HEK293 (cell line): ENCODE data around the gene SSTR3.

Experiments used
- CTCF ChIP-seq: fragments of 450-650 bp; formaldehyde crosslinking; IDR thresholded peaks from 2 replicates; pipeline ENCODE4 v1.5.1; 2016; ENCODE audit warnings: missing biosample characterization, missing genetic modification characterization
- PBX3 ChIP-seq: sonication (generic); formaldehyde crosslinking; IDR thresholded peaks from 2 replicates; pipeline ENCODE4 v1.8.1; 2022; ENCODE audit warnings: mild to moderate bottlenecking, moderate library complexity, missing genetic modification reagents
- TSHZ1 ChIP-seq: fragments of 450-650 bp; formaldehyde crosslinking; IDR thresholded peaks from 2 replicates; pipeline ENCODE4 v1.5.1; 2016; ENCODE audit warnings: missing biosample characterization, missing genetic modification characterization, borderline replicate concordance
- ZFP69B ChIP-seq: fragments of 450-650 bp; formaldehyde crosslinking; IDR thresholded peaks from 2 replicates; pipeline ENCODE4 v1.5.1; 2016; ENCODE audit warnings: missing biosample characterization, missing genetic modification characterization
- ZNF114 ChIP-seq: fragments of 450-650 bp; formaldehyde crosslinking; IDR thresholded peaks from 2 replicates; pipeline ENCODE4 v1.5.0; 2017; ENCODE audit warnings: missing biosample characterization, missing genetic modification characterization
- ZNF2 ChIP-seq: fragments of 450-650 bp; formaldehyde crosslinking; IDR thresholded peaks from 2 replicates; pipeline ENCODE4 v1.5.1; 2016; ENCODE audit warnings: missing biosample characterization, missing genetic modification characterization
- ZNF311 ChIP-seq: fragments of 450-650 bp; formaldehyde crosslinking; IDR thresholded peaks from 2 replicates; pipeline ENCODE4 v1.5.1; 2017; ENCODE audit warnings: missing biosample characterization, missing genetic modification characterization, borderline replicate concordance
- ZSCAN5A ChIP-seq: fragments of 450-650 bp; formaldehyde crosslinking; IDR thresholded peaks from 2 replicates; pipeline ENCODE4 v1.5.1; 2016; ENCODE audit warnings: missing biosample characterization, missing genetic modification characterization
- TF ChIP-seq, protein P1 (sequence below): fragments of 450-650 bp; formaldehyde crosslinking; IDR thresholded peaks from 2 replicates; pipeline ENCODE4 v1.5.1; 2016; ENCODE audit warnings: missing biosample characterization, missing genetic modification characterization
- TF ChIP-seq, protein P2 (sequence below): fragments of 450-650 bp; formaldehyde crosslinking; IDR thresholded peaks from 2 replicates; pipeline ENCODE4 v1.5.1; 2016; ENCODE audit warnings: missing biosample characterization, missing genetic modification characterization
- TF ChIP-seq, protein P3 (sequence below): fragments of 450-650 bp; formaldehyde crosslinking; IDR thresholded peaks from 2 replicates; pipeline ENCODE4 v1.5.1; 2016; ENCODE audit warnings: missing biosample characterization, missing genetic modification characterization
- TF ChIP-seq, protein P4 (sequence below): fragments of 450-650 bp; formaldehyde crosslinking; IDR thresholded peaks from 2 replicates; pipeline ENCODE4 v1.5.1; 2016; ENCODE audit warnings: missing biosample characterization, missing genetic modification characterization, low read depth

GRCh38 chr22:37233751-37234631 lies 21.7 kb upstream of the SSTR3 start:
- TF ChIP-seq, protein P1, sequence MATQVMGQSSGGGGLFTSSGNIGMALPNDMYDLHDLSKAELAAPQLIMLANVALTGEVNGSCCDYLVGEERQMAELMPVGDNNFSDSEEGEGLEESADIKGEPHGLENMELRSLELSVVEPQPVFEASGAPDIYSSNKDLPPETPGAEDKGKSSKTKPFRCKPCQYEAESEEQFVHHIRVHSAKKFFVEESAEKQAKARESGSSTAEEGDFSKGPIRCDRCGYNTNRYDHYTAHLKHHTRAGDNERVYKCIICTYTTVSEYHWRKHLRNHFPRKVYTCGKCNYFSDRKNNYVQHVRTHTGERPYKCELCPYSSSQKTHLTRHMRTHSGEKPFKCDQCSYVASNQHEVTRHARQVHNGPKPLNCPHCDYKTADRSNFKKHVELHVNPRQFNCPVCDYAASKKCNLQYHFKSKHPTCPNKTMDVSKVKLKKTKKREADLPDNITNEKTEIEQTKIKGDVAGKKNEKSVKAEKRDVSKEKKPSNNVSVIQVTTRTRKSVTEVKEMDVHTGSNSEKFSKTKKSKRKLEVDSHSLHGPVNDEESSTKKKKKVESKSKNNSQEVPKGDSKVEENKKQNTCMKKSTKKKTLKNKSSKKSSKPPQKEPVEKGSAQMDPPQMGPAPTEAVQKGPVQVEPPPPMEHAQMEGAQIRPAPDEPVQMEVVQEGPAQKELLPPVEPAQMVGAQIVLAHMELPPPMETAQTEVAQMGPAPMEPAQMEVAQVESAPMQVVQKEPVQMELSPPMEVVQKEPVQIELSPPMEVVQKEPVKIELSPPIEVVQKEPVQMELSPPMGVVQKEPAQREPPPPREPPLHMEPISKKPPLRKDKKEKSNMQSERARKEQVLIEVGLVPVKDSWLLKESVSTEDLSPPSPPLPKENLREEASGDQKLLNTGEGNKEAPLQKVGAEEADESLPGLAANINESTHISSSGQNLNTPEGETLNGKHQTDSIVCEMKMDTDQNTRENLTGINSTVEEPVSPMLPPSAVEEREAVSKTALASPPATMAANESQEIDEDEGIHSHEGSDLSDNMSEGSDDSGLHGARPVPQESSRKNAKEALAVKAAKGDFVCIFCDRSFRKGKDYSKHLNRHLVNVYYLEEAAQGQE (tag by site-specific recombination): no peak
- TF ChIP-seq CTCF (tag by site-specific recombination) (no peak), ZSCAN5A (tag by site-specific recombination) (no peak), ZFP69B (tag by site-specific recombination) (no peak), ZNF311 (tag by site-specific recombination) (no peak), ZNF2 (no peak), TSHZ1 (no peak), ZNF114 (tag by site-specific recombination) (no peak), PBX3 (no peak)
- TF ChIP-seq, protein P2, sequence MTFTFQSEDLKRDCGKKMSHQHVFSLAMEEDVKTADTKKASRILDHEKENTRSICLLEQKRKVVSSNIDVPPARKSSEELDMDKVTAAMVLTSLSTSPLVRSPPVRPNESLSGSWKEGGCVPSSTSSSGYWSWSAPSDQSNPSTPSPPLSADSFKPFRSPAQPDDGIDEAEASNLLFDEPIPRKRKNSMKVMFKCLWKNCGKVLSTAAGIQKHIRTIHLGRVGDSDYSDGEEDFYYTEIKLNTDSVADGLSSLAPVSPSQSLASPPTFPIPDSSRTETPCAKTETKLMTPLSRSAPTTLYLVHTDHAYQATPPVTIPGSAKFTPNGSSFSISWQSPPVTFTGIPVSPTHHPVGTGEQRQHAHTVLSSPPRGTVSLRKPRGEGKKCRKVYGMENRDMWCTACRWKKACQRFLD (tag by site-specific recombination): no peak
- TF ChIP-seq, protein P3, sequence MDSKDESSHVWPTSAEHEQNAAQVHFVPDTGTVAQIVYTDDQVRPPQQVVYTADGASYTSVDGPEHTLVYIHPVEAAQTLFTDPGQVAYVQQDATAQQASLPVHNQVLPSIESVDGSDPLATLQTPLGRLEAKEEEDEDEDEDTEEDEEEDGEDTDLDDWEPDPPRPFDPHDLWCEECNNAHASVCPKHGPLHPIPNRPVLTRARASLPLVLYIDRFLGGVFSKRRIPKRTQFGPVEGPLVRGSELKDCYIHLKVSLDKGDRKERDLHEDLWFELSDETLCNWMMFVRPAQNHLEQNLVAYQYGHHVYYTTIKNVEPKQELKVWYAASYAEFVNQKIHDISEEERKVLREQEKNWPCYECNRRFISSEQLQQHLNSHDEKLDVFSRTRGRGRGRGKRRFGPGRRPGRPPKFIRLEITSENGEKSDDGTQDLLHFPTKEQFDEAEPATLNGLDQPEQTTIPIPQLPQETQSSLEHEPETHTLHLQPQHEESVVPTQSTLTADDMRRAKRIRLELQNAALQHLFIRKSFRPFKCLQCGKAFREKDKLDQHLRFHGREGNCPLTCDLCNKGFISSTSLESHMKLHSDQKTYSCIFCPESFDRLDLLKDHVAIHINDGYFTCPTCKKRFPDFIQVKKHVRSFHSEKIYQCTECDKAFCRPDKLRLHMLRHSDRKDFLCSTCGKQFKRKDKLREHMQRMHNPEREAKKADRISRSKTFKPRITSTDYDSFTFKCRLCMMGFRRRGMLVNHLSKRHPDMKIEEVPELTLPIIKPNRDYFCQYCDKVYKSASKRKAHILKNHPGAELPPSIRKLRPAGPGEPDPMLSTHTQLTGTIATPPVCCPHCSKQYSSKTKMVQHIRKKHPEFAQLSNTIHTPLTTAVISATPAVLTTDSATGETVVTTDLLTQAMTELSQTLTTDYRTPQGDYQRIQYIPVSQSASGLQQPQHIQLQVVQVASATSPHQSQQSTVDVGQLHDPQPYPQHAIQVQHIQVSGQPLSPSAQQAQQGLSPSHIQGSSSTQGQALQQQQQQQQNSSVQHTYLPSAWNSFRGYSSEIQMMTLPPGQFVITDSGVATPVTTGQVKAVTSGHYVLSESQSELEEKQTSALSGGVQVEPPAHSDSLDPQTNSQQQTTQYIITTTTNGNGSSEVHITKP (tag by site-specific recombination): no peak
- TF ChIP-seq, protein P4, sequence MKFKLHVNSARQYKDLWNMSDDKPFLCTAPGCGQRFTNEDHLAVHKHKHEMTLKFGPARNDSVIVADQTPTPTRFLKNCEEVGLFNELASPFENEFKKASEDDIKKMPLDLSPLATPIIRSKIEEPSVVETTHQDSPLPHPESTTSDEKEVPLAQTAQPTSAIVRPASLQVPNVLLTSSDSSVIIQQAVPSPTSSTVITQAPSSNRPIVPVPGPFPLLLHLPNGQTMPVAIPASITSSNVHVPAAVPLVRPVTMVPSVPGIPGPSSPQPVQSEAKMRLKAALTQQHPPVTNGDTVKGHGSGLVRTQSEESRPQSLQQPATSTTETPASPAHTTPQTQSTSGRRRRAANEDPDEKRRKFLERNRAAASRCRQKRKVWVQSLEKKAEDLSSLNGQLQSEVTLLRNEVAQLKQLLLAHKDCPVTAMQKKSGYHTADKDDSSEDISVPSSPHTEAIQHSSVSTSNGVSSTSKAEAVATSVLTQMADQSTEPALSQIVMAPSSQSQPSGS: no peak
